K562 treated with DMSO at 1 percent for 24 hours (cell line): ENCODE data around the gene TEAD4. TPM values are rescaled to one million over a fixed set of nuclear protein-coding genes. Genes with fewer than 3 reads are reported as not detected.

ENCODE experiments used
- total RNA-seq: library from RNA; unstranded; fragments of 300-600 nt; gene quantifications from 2 replicates; pipeline ENCODE4 v1.2.3, GENCODE V29; 2022; ENCODE audit warnings: low read depth; ENCODE audit not compliant: insufficient read depth

TEAD4 gene
- 16.9 and 22.5 TPM in 2 replicates for total RNA-seq

DNA sequence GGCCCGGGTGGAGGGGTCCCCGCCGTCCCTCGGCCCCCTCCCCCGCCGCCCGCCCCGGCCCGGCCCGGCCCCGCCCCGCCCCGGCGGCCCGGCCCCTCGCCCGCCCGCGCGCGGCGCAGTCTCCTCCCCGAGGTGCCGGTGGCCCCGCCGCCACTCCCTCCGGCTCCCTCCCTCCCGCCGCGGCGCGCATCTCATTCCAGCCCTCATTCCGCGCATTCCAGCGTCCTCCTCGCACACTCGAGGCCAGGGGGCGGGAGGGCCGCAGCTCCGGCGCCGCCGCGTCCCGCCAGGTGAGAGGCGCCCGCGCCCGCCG lies at the start of gene TEAD4:
TSS of gene TEAD4 (plus strand) at position 206 of the 313 bp plus-strand sequence.

GRCh38 chr12:3076730-3077571 lies 117.8 kb downstream of the TEAD4 start, which contains the start of gene TSPAN9:
Gene TSPAN9 (plus strand): TSS chr12:3077379. CDS start chr12:3201194, 123,815 bp downstream.

Other genes starting within 250 kb of the TEAD4 start
- gene FKBP4, start 164.4 kb upstream of the TEAD4 start, total RNA-seq = 26.6 TPM in 2 replicates
- 10.6 and 11.2 TPM in 2 replicates for gene ITFG2, start 146.7 kb upstream of the TEAD4 start, total RNA-seq
- 0.44 TPM in 1 of 2 replicates, not detected in the other for gene NRIP2, start 124.4 kb upstream of the TEAD4 start, total RNA-seq
- not detected in 2 replicates for gene TEX52, start 102.4 kb upstream of the TEAD4 start, total RNA-seq
- gene FOXM1, start 82.2 kb upstream of the TEAD4 start, total RNA-seq = 45.9 and 47.9 TPM in 2 replicates
- gene RHNO1, start 82.2 kb upstream of the TEAD4 start, total RNA-seq = 18.7 and 19.0 TPM in 2 replicates
- gene TULP3, start 68.5 kb upstream of the TEAD4 start, total RNA-seq = 10.6 and 11.0 TPM in 2 replicates
- gene TSPAN9, start 118.0 kb downstream of the TEAD4 start, total RNA-seq = 1.1 and 2.2 TPM in 2 replicates